ENCODE measurements around the gene SLC24A1. TPM values are rescaled to one million over a fixed set of nuclear protein-coding genes. Genes with fewer than 3 reads are reported as not detected.

SLC24A1 gene
- total RNA-seq, 1 donor from 2014 or later, result 10.3 TPM

DNA sequence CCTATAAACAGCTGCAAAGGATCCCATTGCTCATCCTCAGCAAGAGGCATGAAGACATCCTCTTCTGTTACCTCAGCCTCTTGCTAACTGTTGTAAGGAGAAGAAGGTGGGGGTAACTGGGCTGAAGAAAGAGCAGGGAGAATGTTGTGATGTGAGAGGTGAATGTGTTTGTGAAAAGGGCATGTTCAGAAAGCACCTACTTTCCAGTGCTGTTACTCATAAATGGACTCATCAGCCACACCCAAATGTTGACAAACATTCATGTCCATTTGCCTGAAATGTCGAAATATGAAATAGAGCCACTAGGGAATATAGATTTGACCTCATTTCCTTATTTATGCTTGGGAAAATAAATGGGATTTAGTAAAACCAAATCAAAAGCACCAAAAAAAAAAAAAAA lies 12.6 kb downstream of the SLC24A1 start:
- H3K4me3 Mint-ChIP-seq (ENCODE audit: low read depth), result no peak overlapping the region
- no peak for DNase-seq (ENCODE audit: low spot score, unreplicated experiment)
- H3K9me3 Mint-ChIP-seq (ENCODE audit: low read depth), result no peaks in the 10 kb centered on the region
- no peaks in the 10 kb centered on the region for H3K36me3 Mint-ChIP-seq (ENCODE audit: insufficient read depth)
- H3K27me3 Mint-ChIP-seq, result peaks cover 4% of the 10 kb centered on the region
- H3K4me1 Mint-ChIP-seq (ENCODE audit: low read depth), result peaks cover 2% of the 10 kb centered on the region
- no peak overlapping the region for H3K27ac Mint-ChIP-seq
- TF ChIP-seq, protein P1, sequence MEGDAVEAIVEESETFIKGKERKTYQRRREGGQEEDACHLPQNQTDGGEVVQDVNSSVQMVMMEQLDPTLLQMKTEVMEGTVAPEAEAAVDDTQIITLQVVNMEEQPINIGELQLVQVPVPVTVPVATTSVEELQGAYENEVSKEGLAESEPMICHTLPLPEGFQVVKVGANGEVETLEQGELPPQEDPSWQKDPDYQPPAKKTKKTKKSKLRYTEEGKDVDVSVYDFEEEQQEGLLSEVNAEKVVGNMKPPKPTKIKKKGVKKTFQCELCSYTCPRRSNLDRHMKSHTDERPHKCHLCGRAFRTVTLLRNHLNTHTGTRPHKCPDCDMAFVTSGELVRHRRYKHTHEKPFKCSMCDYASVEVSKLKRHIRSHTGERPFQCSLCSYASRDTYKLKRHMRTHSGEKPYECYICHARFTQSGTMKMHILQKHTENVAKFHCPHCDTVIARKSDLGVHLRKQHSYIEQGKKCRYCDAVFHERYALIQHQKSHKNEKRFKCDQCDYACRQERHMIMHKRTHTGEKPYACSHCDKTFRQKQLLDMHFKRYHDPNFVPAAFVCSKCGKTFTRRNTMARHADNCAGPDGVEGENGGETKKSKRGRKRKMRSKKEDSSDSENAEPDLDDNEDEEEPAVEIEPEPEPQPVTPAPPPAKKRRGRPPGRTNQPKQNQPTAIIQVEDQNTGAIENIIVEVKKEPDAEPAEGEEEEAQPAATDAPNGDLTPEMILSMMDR (IDR thresholded peaks at IDR 0.05; ENCODE audit: unreplicated experiment), result no peak

DNA sequence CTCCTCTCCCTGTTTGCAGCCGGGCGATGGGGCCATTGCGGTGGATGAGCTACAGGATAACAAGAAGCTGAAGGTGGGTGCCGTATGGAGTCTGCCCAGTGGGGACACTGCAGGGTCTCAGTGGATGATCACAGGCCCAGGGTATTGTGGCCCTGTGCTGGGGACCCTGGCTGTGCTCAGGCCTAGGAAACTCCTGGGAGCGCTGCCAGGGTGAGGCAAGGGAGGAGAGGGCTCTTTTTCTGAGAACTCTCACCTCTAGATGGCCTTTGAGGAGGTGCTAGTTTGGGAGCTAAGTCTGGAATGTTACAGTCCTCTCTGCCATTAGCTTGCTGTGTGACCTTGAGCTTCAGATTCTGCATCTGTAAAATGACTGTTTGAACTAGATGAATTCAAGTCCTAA lies 16.4 kb downstream of the SLC24A1 start:
- Mint-ChIP-seq H3K36me3 (ENCODE audit: insufficient read depth) (no peaks in the 10 kb centered on the region), H3K4me3 (ENCODE audit: low read depth) (no peak overlapping the region), H3K4me1 (ENCODE audit: low read depth) (no peaks in the 10 kb centered on the region), H3K9me3 (ENCODE audit: low read depth) (no peaks in the 10 kb centered on the region), H3K27me3 (no peaks in the 10 kb centered on the region), H3K27ac (no peak overlapping the region)
- DNase-seq (ENCODE audit: low spot score, unreplicated experiment), result no peak
- TF ChIP-seq, protein P1 (IDR thresholded peaks at IDR 0.05; ENCODE audit: unreplicated experiment), result no peak

DNA sequence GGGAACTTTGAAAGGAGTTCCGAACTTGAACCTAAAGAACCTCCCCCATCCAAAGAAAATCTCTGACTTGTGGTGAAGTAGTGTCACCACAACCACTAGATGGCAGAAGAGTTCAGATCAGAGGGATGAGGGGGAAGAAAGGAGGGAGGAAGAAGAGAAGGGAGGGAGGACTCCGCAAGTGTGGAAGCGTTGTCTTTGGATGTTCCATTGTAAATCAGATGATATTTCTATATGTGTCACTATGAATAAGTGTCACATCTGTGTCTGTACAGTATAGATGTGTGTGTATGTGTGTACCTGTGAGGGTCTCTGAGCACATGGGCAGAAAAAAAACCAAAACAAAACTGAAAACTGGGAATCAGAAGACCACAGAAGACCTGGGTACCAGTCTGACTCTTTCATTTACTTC lies 16.9 kb downstream of the SLC24A1 start:
- Mint-ChIP-seq H3K4me1 (ENCODE audit: low read depth) (no peaks in the 10 kb centered on the region), H3K4me3 (ENCODE audit: low read depth) (no peak overlapping the region), H3K27me3 (no peaks in the 10 kb centered on the region), H3K9me3 (ENCODE audit: low read depth) (no peaks in the 10 kb centered on the region), H3K27ac (no peak overlapping the region), H3K36me3 (ENCODE audit: insufficient read depth) (no peaks in the 10 kb centered on the region)
- no peak for DNase-seq (ENCODE audit: low spot score, unreplicated experiment)
- TF ChIP-seq, protein P1 (IDR thresholded peaks at IDR 0.05; ENCODE audit: unreplicated experiment), result peak; percentile 81

DNA sequence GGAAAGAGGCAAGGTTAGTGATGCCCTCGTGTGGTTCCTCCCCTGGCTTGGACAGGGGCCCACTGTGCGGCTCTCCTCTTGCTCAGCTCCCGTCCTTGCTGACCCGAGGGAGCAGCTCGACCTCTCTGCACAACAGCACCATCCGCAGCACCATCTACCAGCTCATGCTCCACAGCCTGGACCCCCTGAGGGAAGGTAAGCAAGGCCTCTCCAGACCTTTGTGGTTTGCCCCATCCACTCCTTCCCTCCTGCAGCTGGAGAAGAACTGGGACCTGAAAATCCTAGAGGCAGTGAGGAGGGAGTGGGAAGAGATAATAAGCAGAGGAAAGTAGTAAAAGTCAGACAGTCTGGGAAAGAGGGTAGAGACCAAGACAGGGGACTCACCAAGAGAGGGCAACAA lies 17.8 kb downstream of the SLC24A1 start:
- Mint-ChIP-seq H3K4me3 (ENCODE audit: low read depth) (no peak overlapping the region), H3K27ac (no peak overlapping the region), H3K4me1 (ENCODE audit: low read depth) (no peaks in the 10 kb centered on the region), H3K36me3 (ENCODE audit: insufficient read depth) (no peaks in the 10 kb centered on the region), H3K9me3 (ENCODE audit: low read depth) (no peaks in the 10 kb centered on the region), H3K27me3 (no peaks in the 10 kb centered on the region)
- no peak for DNase-seq (ENCODE audit: low spot score, unreplicated experiment)
- TF ChIP-seq, protein P1 (IDR thresholded peaks at IDR 0.05; ENCODE audit: unreplicated experiment), result no peak

DNA sequence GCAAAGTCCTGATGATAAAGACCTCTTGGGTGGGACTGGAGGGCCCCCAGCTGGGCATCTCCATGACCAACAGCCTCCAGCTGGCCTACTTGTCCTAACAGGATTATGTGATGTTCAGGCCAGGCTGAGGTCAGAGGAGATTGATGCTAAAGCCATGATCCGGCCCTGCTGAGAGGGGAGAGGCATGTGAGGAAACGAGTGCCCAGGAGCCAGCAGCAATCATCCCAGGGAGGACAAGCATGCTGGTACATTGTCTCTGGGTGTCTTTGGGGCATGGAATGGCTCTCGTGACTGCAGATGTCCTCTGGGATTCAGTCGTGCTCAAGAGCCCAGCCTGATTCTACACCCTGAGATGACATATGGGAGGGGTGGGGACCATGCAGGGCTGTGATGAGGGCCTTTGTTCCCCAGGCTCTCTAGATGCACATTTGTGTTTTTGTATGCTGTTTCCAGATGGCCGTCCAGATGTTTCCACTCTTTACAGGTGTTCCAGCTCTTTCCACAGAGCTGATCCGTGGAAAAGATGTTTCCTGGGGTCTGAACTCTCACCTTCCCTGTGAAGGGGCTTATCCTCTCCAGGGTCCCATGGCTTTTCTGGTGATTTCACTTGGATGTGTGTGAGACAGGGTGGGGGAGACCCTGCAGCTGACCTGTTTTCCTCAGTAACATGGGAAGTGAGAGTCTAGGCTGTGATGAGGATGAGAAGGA lies 20.2 kb downstream of the SLC24A1 start:
- Mint-ChIP-seq H3K36me3 (ENCODE audit: insufficient read depth) (no peaks in the 10 kb centered on the region), H3K27ac (no peak overlapping the region)
- DNase-seq (ENCODE audit: low spot score, unreplicated experiment), result no peak

More for the DNA sequence above, 20.2 kb downstream of the SLC24A1 start:
- TF ChIP-seq, protein P1 (IDR thresholded peaks at IDR 0.05; ENCODE audit: unreplicated experiment), result no peak
- Mint-ChIP-seq H3K9me3 (ENCODE audit: low read depth) (no peaks in the 10 kb centered on the region), H3K4me1 (ENCODE audit: low read depth) (no peaks in the 10 kb centered on the region), H3K4me3 (ENCODE audit: low read depth) (no peak overlapping the region), H3K27me3 (no peaks in the 10 kb centered on the region)
